H1 (cell line): ENCODE measurements around the gene SORCS3.

Experiments used
- ASH2L ChIP-seq: fragments of 200-600, 300-600 bp; sonication (generic); IDR thresholded peaks from one replicate; pipeline ENCODE4 v1.7.1; 2017; ENCODE audit warnings: low read length
- CHD7 ChIP-seq: fragments of 300-600 bp; sonication (generic); IDR thresholded peaks from 2 replicates; pipeline ENCODE4 v1.7.1; 2012; ENCODE audit warnings: low read length, moderate library complexity, mild to moderate bottlenecking, inconsistent platforms; ENCODE audit not compliant: insufficient replicate concordance
- CTCF ChIP-seq, 3 experiments: IDR thresholded peaks; 1 replicate in 2 of 3; 2 replicates in 1 of 3; pipeline versions ENCODE4 v1.5.1 to v1.6.1; 2011; ENCODE audit warnings: low read length in 3 of 3, mild to moderate bottlenecking in 3 of 3, inconsistent platforms in 2 of 3, low read depth in 1 of 3, moderate library complexity in 1 of 3; ENCODE audit not compliant: insufficient read depth in 1 of 3; ENCODE audit errors: control extremely low read depth in 1 of 3
- EP300 ChIP-seq, 2 experiments: IDR thresholded peaks; 1 replicate in 1 of 2; 2 replicates in 1 of 2; pipeline ENCODE4 v1.6.1; 2011 to 2012; ENCODE audit warnings: low read depth in 2 of 2, low read length in 2 of 2, mild to moderate bottlenecking in 2 of 2, borderline replicate concordance in 1 of 2, inconsistent platforms in 1 of 2, moderate library complexity in 1 of 2
- EZH2 ChIP-seq: fragments of 200-600 bp; sonication (generic); IDR thresholded peaks from 2 replicates; pipeline ENCODE4 v1.7.1; 2012; ENCODE audit warnings: low read depth, mild to moderate bottlenecking, moderate library complexity, low read length, inconsistent platforms; ENCODE audit not compliant: severe bottlenecking
- JUN ChIP-seq: IDR thresholded peaks from 2 replicates; pipeline ENCODE4 v1.6.1; 2011; ENCODE audit warnings: low read depth, mild to moderate bottlenecking, improper control_type of control experiment, low read length
- MAX ChIP-seq: IDR thresholded peaks from 2 replicates; pipeline ENCODE4 v1.6.1; 2012; ENCODE audit warnings: inconsistent platforms
- PHF8 ChIP-seq: fragments of 200-600 bp; sonication (generic); conservative IDR thresholded peaks from 2 replicates; pipeline ENCODE4 v1.7.1; 2012; ENCODE audit warnings: low read depth, mild to moderate bottlenecking, inconsistent platforms, low read length, moderate library complexity
- POLR2A ChIP-seq, 2 experiments: IDR thresholded peaks; 1 replicate in 1 of 2; 2 replicates in 1 of 2; pipeline ENCODE4 v1.6.1; 2011; ENCODE audit warnings: low read depth in 2 of 2, low read length in 2 of 2, mild to moderate bottlenecking in 2 of 2; ENCODE audit errors: control extremely low read depth in 1 of 2
- POLR2AphosphoS5 ChIP-seq: IDR thresholded peaks from 2 replicates; pipeline ENCODE4 v1.6.1; 2011; ENCODE audit warnings: low read depth, low read length
- RAD21 ChIP-seq, 2 experiments: IDR thresholded peaks in 1 of 2; conservative IDR thresholded peaks in 1 of 2; 2 replicates each; pipeline ENCODE4 v1.6.1; 2011; ENCODE audit warnings: low read depth in 2 of 2, low read length in 2 of 2, improper control_type of control experiment in 1 of 2, inconsistent platforms in 1 of 2, mild to moderate bottlenecking in 1 of 2, moderate library complexity in 1 of 2
- RFX5 ChIP-seq: IDR thresholded peaks from 2 replicates; pipeline ENCODE4 v1.6.1; 2011; ENCODE audit warnings: low read depth, low read length, improper control_type of control experiment, borderline replicate concordance
- SP2 ChIP-seq: IDR thresholded peaks from 2 replicates; pipeline ENCODE4 v1.6.1; 2012; ENCODE audit warnings: mild to moderate bottlenecking, low read length, inconsistent platforms
- ZNF274 ChIP-seq: IDR thresholded peaks from 2 replicates; pipeline ENCODE4 v1.7.0; 2012; ENCODE audit warnings: low read length, borderline replicate concordance; ENCODE audit errors: extremely low read depth

GRCh38 chr10:105243825-105244224, 602.7 kb downstream of the SORCS3 start:
- TF ChIP-seq EP300 (IDR thresholded peaks at IDR 0.05; ENCODE audit: borderline replicate concordance in 1 of 2, low read depth in 2 of 2, low read length in 2 of 2) (no peak), SP2 (no peak), ASH2L (no peak), RAD21 (IDR thresholded peaks at IDR 0.05 in 1 of 2, conservative IDR thresholded peaks at IDR 0.05 in 1 of 2; ENCODE audit: low read depth in 2 of 2, low read length in 2 of 2) (no peak), ZNF274 (no peak), EZH2 (no peak), CTCF (IDR thresholded peaks at IDR 0.05; ENCODE audit: control extremely low read depth in 1 of 3, insufficient read depth in 1 of 3, low read depth in 1 of 3, low read length in 3 of 3) (no peak), JUN (no peak), MAX (no peak), POLR2A (IDR thresholded peaks at IDR 0.05; ENCODE audit: control extremely low read depth in 1 of 2, low read depth in 2 of 2, low read length in 2 of 2) (no peak), POLR2AphosphoS5 (no peak), CHD7 (no peak), RFX5 (no peak), PHF8 (no peak)
